Right ventricle myocardium superior (tissue), 1 donor: ENCODE results near the gene OSBPL8. TPM values are rescaled to one million over a fixed set of nuclear protein-coding genes. Genes with fewer than 3 reads are reported as not detected.

Experiments used
- ATAC-seq: fragments of 200-7000 bp; cut with Tn5 transposase; one replicate; pipeline ENCODE4 v1.9.1; 2020; ENCODE audit warnings: mild to moderate bottlenecking; ENCODE audit not compliant: poor library complexity
- DNase-seq: peaks from one replicate; pipeline ENCODE4 v3.0.0-alpha.2; 2020
- intact Hi-C: fragments of 100-400 bp; cut with DNase I; formaldehyde crosslinking; loops from one replicate; pipeline ENCODE4 v1.11.2; 2022
- long read RNA-seq: library from polyadenylated mRNA; unstranded; transcript quantifications from one replicate; pipeline ENCODE4 v2.0.0, GENCODE V29; 2021
- total RNA-seq: library from RNA; stranded (reverse); fragmentation: NEBNext Ultra II Directional; extraction: Animal tissue kit (Norgen Biotek cat#: 25700); gene quantifications from one replicate; pipeline ENCODE4 v1.2.1, GENCODE V29; 2021
- donor health status: DM: no; HTN: yes; CAD: no; lungs with severe emphysema.

The OSBPL8 gene, protein sequence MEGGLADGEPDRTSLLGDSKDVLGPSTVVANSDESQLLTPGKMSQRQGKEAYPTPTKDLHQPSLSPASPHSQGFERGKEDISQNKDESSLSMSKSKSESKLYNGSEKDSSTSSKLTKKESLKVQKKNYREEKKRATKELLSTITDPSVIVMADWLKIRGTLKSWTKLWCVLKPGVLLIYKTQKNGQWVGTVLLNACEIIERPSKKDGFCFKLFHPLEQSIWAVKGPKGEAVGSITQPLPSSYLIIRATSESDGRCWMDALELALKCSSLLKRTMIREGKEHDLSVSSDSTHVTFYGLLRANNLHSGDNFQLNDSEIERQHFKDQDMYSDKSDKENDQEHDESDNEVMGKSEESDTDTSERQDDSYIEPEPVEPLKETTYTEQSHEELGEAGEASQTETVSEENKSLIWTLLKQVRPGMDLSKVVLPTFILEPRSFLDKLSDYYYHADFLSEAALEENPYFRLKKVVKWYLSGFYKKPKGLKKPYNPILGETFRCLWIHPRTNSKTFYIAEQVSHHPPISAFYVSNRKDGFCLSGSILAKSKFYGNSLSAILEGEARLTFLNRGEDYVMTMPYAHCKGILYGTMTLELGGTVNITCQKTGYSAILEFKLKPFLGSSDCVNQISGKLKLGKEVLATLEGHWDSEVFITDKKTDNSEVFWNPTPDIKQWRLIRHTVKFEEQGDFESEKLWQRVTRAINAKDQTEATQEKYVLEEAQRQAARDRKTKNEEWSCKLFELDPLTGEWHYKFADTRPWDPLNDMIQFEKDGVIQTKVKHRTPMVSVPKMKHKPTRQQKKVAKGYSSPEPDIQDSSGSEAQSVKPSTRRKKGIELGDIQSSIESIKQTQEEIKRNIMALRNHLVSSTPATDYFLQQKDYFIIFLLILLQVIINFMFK
- total RNA-seq: 24.9 TPM
- long read RNA-seq, full-length matches to known transcripts: 2 of 9 reads
- long read RNA-seq, partial matches to known transcripts: 6 of 9 reads
- long read RNA-seq, other reads (novel, unspliced or antisense): 1 of 9 reads

DNA sequence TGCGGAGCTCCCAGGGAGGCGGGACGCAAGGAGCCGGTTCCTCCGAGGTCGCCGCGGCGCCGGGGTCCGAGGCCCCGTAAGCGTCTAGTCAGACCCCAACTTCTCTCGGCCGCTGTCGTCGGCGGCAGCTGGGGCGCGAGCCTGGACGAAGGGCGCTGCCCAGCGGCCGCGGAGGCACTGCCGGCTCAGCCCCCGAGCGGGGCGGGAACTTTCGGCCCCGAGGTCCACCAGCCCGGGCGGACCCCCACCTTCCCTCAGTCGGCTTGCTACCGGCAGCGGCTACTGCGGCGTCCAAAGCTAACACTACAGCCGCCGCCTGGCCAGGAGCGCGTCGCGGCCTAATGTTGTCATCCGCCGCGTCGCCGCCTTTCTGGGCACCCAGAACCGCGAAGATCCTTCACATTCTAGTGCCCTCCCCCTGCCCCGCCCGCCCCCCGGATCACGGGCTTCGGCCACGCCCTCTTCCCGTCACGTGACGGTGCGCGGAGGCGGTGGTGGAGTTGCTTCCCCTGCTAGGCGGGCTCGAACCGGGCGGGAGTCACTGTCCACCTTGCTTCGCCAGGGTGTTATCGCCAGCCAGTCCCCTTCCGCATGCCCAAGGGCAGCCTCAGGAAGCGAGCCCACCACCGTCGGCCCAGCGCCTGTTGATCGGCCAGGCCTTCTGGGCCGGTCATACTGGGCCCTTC is at the start of gene OSBPL8:
Gene OSBPL8 (minus strand): TSS at position 372 of the 686 bp plus-strand sequence. CDS start 72,220 bp downstream, outside the sequence.
- ATAC-seq (peak; percentile 97), DNase-seq (peak; percentile 97)
- intact Hi-C loops: loop anchor here (5.0 kb wide), 1 partner anchor 92 kb away; no protein-coding TSS in a partner anchor

DNA sequence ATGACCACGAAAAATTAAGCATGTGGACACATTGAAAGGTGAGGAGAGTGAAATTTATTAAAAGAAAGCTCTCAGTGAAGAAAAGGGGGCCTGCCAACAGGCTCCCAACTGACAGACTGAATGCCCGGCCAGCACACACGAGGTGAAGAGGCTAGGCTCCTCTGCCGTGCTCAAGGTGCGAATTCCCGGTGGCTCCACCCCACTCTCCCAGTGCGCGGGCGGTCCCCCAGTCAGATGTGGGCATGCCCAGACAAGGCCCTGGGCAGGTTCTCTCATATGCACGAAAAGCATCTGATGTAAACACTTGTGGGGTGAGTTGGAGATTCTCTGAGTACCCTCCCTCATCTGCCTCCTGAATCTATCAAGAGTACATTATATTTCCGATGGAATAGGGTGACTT is 48.5 kb upstream of the OSBPL8 start:
- DNase-seq: no peak
- intact Hi-C loops: no loop called here
- no peak for ATAC-seq

DNA sequence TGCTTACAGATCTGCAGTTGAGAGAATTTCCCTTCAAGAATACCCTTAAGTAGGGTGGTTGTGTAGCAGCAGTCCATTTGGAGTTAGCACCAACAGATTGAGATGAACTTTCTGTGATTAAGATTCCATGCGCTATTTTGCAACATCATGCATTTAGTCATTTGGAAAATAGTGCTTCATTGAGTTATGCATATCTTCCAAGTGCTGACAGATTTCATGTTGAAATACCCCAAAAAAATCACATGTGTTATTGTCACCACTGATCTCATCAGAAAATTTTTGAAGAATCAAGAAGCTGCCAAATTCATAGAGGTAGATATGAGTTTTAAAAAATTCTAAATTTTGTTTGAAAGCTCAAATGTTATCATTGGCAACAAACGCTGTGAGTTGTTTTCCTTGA is 35.5 kb upstream of the OSBPL8 start:
- no peak for ATAC-seq
- DNase-seq: no peak
- intact Hi-C loops: no loop called here

DNA sequence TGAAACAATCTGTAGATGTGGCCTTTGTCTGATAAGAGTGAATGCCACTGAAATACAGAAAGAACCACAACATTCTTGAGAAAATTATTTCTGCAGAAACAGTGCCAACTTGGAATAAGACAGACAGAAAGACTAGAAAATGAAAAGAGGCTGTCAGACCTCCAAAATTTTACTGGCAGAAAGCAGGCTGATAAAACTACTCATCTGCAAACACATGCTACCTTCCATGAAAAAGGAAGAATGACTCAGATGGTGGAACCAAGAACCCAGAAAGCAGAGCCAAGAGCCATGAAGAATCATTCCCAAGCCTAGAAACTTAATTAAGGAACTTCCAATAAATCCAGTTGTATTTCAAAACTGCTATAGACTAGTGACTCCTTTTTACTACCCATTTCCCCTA is 31.9 kb upstream of the OSBPL8 start:
- DNase-seq (no peak), ATAC-seq (no peak)
- intact Hi-C loops: no loop called here

DNA sequence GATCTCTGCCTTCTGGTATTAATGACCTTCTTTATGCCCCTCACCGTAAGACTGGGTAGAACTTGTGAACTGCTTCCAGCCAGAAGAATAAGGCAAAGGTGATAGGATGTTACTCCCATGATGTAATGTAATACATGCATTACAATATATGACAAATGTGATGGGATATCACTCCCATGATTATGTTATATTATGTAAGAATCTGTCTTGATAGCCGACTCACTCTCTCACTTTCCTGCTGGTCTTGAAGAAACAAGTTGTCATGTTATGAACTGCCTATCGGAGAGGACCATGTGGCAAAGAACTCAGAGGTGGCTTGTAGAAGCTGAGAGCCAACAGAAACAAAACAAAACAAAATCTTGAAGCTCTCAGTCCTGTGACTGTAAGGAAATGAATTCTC is 30.6 kb upstream of the OSBPL8 start:
- DNase-seq (no peak), ATAC-seq (no peak)
- intact Hi-C loops: no loop called here

DNA sequence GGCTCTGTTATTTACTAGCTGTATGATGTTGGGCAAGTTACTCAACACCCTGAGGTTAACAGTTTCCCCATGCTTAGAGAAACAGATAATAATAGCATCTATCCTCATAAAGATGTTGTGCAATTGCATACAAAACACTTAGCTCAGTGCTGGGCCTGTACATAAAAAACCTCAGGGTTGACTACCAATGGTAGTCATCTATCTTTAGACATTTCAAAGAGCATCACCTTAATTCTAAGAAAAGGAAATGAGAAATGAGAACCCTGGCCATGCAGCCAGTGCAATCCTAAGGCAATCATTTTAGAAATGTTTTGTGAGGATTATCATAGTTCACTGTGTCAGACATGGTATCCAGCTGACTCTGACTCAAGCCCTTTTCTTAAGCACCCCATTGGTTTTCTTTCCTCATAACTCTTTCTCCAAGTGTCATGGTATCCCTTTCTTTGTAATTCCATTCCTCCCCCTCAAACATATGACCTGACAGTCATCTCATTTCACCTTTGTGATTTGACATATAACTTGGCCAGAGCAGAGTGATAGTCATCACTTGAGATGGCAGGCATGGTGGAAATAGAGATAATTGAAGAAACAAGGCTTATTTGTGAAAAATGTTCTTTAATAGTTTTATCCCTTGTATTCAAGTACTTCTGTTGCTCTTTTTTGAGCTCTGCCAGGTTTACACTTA is 29.5 kb upstream of the OSBPL8 start:
- intact Hi-C loops: no loop called here
- ATAC-seq (peak; percentile 79), DNase-seq (no peak)

DNA sequence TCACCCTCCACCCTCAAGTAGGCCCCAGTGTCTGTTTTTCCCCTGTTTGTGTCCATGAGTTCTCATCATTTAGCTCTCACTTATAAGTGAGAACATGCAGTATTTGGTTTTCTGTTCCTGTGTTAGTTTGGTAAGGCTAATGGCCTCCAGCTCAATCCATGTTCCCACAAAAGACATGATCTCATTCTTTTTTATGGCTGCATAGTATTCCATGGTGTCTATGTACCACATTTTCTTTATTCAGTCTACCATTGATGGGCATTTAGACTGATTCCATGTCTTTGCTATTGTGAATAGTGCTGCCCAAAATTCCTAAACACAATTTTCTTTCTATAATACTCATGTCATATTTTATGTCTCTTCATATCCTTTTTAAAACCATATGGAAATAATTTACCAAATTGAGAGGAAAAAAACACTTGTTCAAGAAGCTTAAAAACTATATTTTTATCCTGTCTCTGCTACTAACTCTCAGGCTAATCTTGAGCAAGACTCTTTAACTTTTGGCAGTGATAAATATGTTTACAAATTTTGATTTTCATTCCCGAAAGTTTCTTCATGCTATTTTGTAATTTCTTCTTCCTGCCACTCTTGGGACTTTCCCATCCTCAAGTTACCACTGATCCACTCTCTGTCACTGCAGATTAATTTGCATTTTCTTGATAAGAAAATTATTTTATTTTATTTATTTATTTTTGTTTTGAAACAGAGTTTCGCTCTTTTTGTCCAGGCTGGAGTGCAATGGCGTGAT is 28.0 kb upstream of the OSBPL8 start:
- DNase-seq (no peak), ATAC-seq (peak; percentile 42)
- intact Hi-C loops: no loop called here

DNA sequence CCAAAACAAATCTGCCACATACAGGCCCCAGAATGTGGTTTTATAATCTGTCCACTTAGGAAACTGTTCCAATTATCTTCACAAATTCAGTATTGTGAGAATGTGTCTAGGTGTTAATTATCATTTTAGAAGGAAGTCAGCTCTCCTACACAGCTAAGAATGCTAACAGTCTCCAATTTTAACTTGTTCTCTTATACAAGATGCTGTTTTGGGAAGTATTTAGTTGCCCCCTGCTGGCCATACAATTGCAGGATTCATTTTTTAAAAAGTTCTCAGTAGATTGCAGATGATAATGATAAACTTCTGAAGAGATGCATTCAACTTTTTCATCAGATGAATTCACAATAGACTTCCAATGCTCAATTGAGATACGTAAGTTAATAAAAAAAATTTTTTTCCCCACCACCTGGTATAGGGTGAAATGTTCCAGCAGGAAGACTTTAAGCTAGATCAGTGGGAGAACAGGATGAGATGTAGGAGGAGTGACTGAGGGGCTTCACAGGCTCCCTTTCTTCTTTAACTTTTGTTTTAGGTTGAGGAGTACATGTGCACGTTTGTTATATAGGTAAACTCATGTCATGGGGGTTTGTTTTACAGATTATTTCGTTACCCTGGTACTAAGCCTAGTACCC is 27.3 kb upstream of the OSBPL8 start:
- intact Hi-C loops: no loop called here
- ATAC-seq: peak; percentile 73
- DNase-seq: no peak

DNA sequence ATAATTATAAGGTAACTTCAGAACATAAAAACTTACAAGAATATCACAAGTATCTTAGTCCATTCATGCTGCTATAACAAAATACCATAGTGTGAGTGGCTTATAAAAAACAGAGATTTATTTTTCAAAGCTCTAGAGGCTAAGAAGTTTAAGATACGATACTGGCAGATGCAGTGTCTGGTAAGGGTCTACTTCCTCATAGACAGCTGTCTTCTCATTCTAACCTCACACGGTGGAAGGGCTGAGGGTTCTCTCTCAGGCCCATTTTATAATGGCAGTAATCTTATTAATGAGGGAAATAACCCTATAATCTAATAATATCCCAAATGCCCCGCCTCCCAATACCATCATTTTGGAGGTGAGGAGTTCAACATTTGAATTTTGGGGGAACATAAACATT is 23.7 kb upstream of the OSBPL8 start:
- DNase-seq: no peak
- no peak for ATAC-seq
- intact Hi-C loops: no loop called here

DNA sequence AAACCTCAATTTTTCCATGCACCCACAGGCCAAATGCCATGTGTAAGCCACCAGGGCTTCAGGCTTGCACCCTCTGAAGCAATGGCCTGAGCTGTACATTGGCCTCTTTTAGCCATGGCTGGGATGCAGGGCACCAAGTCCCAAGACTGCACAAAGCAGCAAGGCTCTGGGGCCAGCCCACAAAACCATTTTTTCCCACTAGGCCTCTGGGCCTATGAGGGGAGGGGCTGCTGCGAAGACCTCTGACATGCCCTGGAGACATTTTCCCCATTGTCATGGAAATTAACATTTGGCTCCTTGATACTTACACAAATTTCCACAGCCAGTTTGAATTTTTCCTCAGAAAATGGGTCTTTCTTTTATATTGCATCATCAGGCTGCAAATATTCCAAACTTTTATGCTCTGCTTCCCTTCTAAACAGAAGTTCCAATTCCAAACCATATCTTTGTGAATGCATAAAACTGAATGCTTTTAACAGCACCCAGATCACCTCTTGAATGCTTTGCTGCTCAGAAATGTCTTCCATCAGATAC is 14.3 kb upstream of the OSBPL8 start:
- ATAC-seq (no peak), DNase-seq (no peak)
- intact Hi-C loops: no loop called here

DNA sequence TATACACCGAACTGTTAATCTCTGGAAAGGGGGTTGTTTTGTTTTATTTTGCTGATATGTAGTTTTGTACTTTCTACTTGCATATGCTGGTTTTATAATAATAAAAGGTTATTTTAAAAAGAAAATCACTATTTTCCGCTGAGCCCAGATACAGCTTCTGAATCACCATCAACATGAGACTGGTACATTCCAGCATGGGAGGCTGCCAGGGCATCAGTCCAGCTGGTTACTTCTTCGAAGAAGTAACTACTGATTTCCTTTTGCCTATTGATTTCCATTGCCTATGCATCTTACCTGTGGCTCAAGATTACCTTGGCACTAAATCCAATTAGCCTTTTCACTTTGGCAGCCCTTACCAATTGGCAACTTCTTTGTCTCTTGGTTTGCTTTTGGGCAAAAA is 11.7 kb upstream of the OSBPL8 start:
- intact Hi-C loops: no loop called here
- DNase-seq: no peak
- no peak for ATAC-seq

DNA sequence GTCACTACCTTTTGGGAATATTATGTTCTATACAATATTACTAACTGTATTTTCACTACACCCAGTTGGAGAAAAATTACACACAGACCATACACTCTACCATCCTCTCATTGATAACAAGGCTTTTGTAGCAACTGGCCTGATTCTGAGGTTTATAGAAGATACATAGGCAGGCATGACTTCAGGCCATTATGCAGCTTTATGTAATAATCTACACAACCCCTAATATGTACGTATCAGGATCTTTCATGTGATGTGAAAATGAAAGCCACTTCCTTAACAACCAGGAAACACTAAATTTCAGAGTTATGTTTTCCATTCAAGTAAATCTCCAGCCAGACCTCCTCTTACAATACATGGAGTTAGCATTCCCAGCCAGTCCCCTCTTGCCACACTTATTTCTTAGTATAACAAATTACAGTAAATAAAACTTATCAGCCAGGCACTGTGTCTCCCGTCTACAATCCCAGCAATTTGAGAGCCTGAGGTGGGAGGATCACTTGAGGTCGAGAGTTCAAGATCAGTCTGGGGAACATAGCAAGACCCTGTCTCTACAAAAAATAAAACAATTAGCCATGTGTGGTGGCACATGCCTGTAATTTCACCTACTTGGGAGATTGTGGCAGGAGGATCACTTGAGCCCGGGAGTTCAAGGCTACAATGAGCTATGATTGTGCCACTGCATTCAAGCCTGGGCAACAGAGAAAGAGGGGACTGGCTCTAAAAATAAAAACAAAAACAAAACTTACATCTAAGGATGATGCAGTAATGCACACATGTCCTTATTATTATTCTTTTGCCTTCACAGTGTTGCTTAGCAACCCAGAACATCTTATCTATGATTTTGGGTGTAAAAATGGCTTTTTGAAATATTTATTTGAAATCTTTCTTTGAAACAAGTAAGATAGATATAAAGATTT is 10.4 kb upstream of the OSBPL8 start:
- intact Hi-C loops: no loop called here
- no peak for ATAC-seq
- no peak for DNase-seq

DNA sequence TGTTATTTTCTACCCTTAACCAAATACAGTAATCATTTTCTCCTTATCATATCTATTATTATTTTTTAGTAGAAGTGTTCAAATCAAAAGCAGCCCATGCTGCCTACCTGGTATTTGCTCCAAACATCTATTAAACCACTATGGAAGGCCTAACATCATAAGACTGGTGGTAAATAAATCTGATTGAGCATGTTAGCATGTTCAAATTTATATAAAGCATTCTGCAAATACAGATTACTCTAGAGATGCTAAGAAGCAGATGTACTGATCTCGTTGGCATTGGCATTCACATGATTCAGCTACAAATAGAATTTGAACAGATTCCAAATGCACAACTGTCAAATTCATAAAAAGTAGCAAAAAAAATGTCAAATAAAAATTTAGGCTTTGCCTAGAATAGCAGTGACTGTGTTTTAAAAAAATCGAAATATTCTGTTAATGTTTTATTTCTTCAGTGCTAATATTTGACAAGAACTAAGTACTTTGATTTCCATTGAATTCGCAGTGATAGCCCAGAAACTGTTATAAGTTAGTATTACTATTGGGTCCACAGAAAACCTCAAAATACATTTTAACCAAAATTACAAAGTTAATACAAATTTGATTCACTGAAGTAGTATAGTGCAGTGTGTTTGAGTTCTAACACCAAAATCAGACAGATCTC is 9.4 kb upstream of the OSBPL8 start:
- ATAC-seq: no peak
- no peak for DNase-seq
- intact Hi-C loops: no loop called here

DNA sequence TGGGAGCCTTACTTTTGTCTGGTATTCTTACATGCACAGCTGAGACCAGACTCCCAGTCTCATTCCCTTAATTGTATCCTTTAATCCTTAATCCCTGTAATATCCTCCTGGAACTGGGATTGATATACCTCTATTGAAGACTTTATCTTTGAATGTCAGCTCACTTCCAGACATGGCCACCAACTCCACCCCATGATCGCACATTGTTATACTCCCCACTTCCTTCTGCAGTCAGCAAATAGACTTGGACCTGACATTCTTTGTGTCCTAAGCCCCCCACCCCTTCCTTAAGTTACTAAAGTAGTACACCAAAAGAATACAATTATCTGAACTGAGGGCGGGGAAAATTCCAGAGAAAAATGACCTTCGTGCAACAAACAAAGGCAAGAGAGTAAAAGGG is 8.6 kb upstream of the OSBPL8 start:
- ATAC-seq (no peak), DNase-seq (no peak)
- intact Hi-C loops: no loop called here

DNA sequence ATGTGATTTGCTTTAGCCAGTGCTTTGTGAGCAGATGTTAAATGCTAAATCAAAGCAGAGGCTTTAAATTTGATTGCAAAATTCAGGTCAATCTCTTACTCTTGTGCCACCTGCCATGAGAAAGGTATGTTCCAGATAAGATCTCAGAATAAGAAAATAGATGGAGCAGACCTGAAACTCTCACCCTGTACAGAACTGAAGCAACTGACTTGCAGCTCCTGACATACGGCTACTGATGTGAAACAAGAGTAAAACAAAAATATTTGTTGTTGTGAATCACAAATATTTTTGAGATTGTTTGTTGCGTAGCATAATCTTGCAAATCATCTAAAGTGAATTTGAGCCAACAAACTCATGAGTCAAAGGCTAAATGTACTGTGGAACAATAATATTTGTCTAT is 3.5 kb upstream of the OSBPL8 start:
- ATAC-seq (no peak), DNase-seq (no peak)
- intact Hi-C loops: no loop called here

DNA sequence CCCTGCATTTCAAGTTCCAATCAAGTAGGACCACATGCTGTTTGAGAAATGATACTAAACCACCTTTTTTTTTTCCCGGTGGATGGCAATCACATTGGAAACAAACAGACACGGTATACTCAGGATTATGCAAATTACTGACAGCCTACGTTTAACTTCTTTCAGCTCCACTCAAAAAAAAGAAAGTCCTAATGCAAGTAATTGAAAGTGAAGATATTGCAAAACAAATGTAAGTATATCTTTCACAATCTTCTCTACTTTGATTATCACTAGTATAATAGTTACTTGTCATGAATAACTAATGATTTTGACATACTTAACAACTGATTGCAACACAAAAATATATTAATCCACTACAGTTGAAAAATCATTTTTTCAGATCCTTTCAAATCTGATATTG is 2.6 kb upstream of the OSBPL8 start:
- ATAC-seq (no peak), DNase-seq (no peak)
- intact Hi-C loops: no loop called here
